ENCODE data around the gene ADCY2.

ADCY2 gene

GRCh38 chr5:7877851-7878250 lies 481.9 kb downstream of the ADCY2 start:
- no peak for DNase-seq

GRCh38 chr5:7878381-7878873 lies 482.5 kb downstream of the ADCY2 start:
- DNase-seq: no peak
